Fibroblast of gingiva (primary cell): ENCODE data around the gene ALG8.
"Not testable (repeated sequence)": the region's sequence is repeated elsewhere in the genome, so short reads cannot be mapped to it uniquely, and the experiment has no call there.

ENCODE experiments used
- DNase-seq: peaks from one replicate; pipeline ENCODE4 v3.0.0-alpha.2; 2011; ENCODE audit warnings: low read depth

Gene ALG8

DNA sequence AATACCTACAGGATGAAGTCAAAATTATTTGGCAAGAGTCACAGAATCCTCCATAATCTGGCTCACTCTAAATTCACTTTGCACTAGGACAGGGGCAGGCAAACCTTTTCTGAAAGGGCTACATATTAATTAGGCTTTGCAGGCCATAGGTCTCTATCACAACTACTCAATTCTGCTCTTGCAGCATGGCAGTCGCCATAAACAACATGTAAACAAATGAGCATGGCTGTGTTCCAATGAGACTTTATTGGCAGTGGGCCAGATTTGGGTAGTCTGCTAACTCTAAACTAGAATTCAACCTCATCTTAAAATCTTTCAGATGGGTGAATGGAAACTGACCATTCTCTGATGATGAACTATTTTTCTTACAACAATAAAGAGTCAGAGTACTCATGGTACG, 70.0 kb downstream of the ALG8 start:
- DNase-seq = peak; percentile 13

DNA sequence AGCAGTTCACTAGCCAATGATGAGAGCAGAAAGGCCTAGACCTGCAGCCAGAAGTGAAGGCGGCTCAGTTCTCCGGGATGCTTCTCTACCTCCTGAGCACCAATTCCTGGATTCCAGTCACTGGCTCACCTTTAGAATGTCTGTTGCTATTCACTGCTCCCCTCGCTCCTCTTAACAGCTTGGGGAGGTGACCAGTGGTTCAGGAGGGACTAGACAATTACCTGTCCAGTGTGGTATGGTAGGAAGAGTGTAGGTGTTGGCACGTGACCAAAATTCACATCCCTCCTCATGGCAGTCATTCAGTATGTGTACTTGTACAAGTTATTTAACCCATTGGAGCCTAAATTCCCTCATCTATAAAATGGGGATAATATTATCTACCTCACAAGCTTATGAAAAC, 71.7 kb downstream of the ALG8 start:
- no peak for DNase-seq

DNA sequence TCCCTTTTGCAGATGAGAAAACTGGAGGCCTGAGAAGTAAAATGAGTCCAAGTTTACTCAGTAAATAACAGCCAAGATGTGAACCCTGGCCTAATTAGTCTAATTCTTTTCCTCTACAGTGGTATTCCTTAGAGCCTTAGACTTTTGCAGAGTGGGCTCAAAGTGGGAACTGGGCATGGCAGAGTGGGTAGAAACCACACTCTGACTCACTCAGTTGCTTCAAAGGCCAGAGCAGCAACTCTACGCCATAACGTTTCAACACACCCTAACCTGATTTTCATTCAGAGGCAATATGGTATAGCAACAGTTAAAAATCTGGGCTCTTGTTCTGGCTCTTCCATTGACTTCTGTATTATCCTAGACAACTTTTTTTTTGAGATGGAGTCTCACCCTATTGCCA, 73.0 kb downstream of the ALG8 start:
- DNase-seq = no peak

DNA sequence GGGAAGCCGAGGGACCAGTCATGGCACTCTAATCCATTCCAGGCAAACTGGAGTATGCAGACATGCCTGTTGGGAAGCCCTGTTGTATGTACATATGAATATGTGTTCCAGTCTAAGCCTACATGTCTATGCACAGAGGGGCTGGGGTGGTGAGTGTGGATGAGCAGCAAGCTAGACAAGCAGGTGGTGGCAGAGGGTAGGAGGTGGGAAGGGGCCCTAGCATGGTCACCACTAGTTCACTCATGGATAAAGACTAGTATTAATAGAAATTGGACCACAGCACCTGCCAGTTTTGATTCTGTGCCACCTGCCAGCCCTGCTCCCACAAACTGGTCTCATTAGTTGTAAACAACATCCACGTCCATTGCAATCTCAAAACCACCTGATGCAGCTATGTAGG, 74.2 kb downstream of the ALG8 start:
- DNase-seq = no peak

DNA sequence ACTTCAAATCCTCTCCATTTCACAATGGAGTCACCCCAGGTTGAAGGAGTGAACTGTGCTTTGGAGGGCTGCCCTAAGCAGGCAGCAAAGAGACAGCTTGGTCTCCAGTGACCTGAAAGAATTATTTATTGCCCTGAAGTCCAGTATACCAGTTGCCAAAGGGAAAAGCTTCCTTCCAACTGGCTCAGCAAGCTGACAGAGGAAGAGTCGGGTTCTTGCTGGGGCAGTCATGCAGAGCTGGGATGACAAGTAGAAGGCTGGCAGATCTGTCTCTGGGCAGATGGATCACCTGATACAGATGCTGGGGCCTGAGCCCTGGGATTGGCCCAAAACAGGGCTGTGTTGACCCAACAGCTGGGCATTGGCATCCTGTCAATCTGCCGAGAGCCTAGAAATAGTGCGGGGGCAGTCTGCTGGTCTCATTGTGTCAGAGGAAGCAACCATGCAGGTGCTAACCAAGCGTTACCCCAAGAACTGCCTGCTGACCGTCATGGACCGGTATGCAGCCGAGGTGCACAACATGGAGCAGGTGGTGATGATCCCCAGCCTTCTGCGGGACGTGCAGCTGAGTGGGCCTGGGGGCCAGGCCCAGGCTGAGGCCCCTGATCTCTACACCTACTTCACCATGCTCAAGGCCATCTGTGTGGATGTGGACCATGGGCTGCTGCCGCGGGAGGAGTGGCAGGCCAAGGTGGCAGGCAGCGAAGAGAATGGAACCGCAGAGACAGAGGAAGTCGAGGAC, 75.8 kb downstream of the ALG8 start, which contains the start of gene THRSP:
Gene THRSP (plus strand): TSS at position 422 of the 742 bp plus-strand sequence. CDS start 21 bp downstream, at position 443.
- peak; percentile 40 for DNase-seq

DNA sequence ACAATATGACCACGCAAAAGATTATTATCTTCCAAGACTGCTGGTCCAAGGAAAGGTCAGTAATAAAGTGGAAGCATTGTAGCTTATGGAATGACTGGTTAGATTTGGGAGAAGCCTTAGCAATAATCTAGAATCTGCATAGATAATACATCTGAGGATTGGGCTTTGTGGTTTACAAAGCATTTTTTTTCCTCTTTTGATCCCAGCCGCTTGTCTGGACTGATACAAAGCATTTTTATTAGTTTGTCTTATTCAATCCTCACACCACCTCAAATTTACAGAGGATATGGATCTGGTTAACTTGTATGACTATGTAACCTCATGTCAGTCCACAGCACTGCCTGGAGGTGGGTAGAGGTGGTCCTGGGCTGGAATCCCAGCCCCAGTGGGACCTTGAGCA, 76.8 kb downstream of the ALG8 start:
- DNase-seq = no peak

- no peak for DNase-seq
Measured at GRCh38 chr11:78061921-78062311, 77.5 kb downstream of the ALG8 start.

DNA sequence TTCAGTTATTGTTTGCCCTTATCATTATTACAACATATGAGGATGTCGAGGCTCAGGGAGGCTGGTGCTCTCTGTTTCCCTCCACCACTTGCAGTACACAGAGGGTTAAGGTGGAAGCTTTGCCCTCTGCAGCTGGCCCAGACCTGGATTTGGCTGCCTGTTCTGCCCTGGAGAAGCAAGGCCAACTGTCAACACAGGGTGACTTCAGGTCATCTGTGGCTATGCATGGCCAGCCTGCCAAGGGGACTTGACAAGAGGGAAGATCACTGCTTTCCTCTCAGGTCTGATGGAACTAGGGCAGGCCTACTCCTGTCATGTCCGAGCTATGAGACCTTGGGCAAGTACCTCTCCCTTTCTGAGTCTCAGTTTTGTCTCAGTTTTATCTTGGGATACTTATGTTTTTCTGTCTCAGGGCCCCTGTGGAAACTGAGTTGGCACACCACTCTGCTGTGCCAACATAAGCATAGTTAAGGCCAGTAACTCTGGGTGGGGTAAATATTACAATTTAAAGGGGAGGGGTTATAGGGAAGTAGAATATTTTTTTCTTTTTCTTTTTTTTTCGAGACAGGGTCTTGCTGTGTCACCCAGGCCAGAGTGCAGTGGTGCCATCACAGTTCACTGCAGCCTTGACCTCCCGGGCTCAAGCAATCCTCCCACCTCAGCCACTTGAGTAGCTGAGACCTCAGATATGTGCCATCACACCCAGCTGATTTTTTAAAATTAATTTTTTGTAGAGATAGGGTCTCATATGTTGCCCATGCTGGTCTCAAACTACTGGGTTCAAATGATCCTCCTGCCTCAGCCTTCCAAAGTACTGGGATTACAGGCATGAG, 78.1 kb downstream of the ALG8 start:
- peak; percentile 52 for DNase-seq

GRCh38 chr11:78060533-78060932, 78.9 kb downstream of the ALG8 start:
- DNase-seq = no peak

GRCh38 chr11:78059749-78060328, 79.6 kb downstream of the ALG8 start:
- not testable (repeated sequence) for DNase-seq

DNA sequence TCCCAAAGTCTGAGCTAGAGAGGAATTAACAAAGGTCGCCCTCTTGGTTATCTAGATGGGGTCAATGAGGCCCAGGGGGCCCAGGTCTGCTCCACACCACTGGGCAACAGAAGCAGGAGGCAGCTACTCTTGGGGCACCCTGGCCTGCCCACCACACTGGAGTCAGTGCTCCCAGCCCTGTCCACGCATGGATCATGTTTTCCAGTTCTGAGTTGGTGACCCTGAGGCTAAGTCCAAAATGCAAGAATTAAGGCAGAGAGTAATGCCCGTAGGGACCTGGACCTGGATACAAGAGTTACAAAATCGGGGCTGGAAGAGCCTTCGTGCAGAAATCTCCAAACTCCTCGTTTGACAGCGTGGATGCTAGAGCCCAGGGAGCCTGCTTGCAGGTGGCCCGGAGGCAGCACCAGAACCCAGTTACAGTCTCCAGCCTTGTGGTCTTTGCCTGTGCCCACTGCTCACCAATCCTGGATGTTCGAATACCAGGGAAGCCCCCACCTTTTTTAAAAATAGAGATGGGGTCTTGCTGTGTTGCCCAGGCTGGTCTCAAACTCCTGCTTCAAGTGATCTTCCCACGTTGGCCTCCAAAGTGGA, 81.9 kb downstream of the ALG8 start:
- DNase-seq = no peak

DNA sequence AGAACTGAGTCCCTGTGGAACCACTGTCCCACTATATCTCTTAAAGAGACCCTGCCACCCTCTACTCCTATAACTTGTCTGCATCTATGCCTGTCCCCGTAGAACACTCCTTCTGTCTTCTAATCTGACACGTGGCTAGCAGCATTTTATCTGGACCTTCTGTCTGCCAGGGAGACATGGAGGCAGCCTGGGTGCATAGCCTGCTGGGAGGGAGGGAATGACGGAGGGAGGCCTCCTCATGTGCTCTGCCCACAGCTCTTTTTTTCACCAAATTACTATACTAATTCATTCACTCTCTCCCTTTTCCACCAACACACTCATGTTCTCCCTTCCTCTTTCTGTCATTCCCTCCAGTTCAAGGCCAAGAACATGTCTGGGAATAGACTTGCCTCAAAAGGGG, 83.3 kb downstream of the ALG8 start:
- no peak for DNase-seq

DNA sequence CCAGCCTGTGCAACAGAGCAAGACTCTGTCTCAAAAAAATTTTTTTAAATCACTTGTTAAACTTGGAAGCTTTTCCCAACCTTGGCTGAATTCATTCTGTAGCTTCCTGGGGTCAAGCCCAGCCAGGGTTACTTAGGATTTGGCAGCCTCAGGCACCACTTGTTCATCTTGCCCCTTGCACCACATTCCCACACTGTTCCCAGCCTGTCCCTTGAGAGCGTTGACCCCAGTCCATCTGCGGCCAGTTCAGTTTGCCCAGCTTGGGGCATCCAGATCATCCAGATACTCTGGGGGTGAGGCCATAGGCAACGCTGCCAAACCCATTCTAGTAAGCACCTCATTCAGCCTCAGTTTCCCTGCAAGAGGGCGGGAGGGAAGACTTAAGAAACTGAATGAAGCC, 84.5 kb downstream of the ALG8 start:
- no peak for DNase-seq

GRCh38 chr11:78050964-78051831, 88.2 kb downstream of the ALG8 start:
- DNase-seq = peak; percentile 52
